A549 treated with GW870086 at 1 μM for 4 hours (cell line): ENCODE results near the gene NOL12. TPM values are rescaled to one million over a fixed set of nuclear protein-coding genes. Genes with fewer than 3 reads are reported as not detected.

Source experiments
- total RNA-seq: library from RNA; stranded (reverse); fragments of 200-300 nt; extraction: Qiagen RNA extraction; gene quantifications from 5 replicates; pipeline ENCODE4 v1.2.3, GENCODE V29; 2022; ENCODE audit warnings: low read depth

The NOL12 gene, protein sequence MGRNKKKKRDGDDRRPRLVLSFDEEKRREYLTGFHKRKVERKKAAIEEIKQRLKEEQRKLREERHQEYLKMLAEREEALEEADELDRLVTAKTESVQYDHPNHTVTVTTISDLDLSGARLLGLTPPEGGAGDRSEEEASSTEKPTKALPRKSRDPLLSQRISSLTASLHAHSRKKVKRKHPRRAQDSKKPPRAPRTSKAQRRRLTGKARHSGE
- total RNA-seq = 25.7 to 27.6 TPM (median 26.2 TPM) in 5 replicates

GRCh38 chr22:37686002-37686982 lies at the start of gene NOL12:
NOL12 (plus strand) TSS chr22:37686343; CDS start chr22:37686393, 50 bp downstream.

GRCh38 chr22:37639070-37639760 lies 46.9 kb upstream of the NOL12 start, which contains the start of gene SH3BP1:
SH3BP1 (plus strand) TSS chr22:37639669; CDS start chr22:37639788, 119 bp downstream.

DNA sequence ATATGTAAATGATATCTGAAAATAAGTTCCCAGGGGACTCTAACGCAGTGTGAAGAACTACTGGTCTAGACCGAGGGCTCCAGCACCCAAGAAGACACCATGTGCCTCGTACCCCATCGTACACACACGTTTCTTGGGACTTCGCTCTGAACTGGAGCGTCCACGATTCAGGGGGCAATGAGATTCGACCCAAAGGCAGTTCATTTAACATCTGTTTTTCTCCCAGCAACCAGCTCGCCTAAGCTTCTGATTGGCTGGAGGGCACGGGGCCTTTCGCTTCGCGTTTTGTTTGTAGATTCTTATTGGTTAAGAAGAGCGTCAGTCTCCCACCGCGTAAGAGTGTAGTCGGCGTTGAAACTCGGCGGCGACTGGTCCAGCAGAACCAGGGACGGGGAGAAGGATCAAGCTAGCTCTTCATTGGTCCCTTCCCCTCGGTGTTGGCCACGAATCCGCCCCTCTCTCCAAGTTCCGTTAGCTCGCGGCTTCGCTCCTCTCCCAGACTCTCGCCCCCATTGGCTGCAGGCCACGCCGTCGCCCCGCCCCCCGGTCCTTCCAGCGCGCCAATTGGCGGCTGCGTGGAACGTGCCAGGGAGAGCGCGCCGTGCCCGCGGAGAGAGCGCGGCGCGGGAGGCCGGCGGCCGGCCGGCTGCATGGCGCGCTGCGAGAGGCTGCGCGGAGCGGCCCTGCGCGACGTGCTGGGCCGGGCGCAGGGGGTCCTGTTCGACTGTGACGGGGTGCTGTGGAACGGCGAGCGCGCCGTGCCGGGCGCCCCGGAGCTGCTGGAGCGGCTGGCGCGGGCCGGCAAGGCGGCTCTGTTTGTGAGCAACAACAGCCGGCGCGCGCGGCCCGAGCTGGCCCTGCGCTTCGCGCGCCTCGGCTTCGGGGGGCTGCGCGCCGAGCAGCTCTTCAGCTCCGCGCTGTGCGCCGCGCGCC lies 27.7 kb upstream of the NOL12 start, which contains the start of gene PDXP:
Gene PDXP, plus strand, starts transcription at position 591 of the 933 bp plus-strand sequence. Its CDS starts 60 bp downstream, at position 651.

DNA sequence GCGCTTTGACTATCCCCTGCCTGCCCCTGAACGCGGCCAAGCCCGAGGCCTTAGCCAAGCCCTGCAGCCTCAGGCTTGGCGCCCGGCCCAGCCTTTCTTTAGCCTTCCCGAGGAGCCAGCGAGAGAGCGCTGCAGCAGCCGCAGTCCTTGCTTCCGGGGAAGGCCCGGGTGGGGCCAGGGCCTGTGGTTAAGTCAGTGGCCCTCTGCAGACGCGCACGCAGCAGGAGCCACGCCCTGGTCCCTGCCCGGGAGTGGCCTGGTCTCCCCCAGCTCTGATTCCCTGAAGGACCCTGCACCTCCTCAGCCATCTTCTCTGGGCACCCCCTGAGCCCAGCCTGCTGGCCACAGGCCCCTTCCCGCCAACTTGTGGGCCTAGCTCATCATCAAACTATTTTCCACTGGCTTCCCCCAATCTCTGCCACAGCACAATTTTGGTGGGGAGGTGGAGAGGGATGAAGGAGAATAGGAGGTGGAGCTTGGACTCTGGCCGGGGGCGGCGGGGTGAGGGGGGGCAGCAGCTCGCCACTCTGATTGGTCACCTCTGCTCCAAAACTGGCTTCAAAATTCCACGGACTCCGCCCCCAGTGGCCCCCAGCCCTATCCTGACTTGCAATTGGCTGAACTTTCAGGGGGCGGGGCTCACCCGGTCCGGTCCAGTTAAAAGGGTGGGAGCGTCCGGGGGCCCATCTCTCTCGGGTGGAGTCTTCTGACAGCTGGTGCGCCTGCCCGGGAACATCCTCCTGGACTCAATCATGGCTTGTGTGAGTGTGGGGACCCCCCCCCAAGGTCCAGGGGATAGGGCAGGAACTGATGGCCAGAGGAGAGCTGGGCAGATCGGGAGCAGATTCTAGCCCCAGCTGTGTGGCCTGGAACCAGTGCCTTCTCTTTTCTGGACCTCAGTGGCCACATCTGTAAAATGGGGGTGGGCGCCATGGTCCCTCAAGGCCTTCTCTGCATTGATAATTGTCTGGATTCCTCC lies 10.9 kb upstream of the NOL12 start, which contains the start of gene LGALS1:
Gene LGALS1, plus strand, starts transcription at position 686 of the 979 bp plus-strand sequence. Its CDS starts 67 bp downstream, at position 753.

GRCh38 chr22:37696657-37697537 lies 10.8 kb downstream of the NOL12 start, which contains the start of gene TRIOBP:
TRIOBP (plus strand) TSS chr22:37697048; CDS start chr22:37701366, 4,318 bp downstream.

Other genes with a start within 250 kb of the NOL12 start
- 2.2 to 2.5 TPM (median 2.3 TPM) in 5 replicates for gene MFNG, start 200.0 kb upstream of the NOL12 start, total RNA-seq
- gene CARD10, start 166.9 kb upstream of the NOL12 start, total RNA-seq = 30.4 to 40.6 TPM (median 38.7 TPM) in 5 replicates
- 25.8 to 35.9 TPM (median 33.4 TPM) in 5 replicates for gene CDC42EP1, start 125.9 kb upstream of the NOL12 start, total RNA-seq
- gene LGALS2, start 106.3 kb upstream of the NOL12 start, total RNA-seq = 0.25 TPM in 1 of 5 replicates, not detected in the others
- 18.0 to 24.8 TPM (median 22.4 TPM) in 5 replicates for gene GGA1, start 77.5 kb upstream of the NOL12 start, total RNA-seq
- 1.3 to 2.8 TPM (median 2.2 TPM) in 5 replicates for gene SH3BP1, start 46.7 kb upstream of the NOL12 start, total RNA-seq
- gene PDXP, start 27.6 kb upstream of the NOL12 start, total RNA-seq = 14.3 to 18.5 TPM (median 17.2 TPM) in 5 replicates
- gene LGALS1, start 10.7 kb upstream of the NOL12 start, total RNA-seq = 1,260 to 1,466 TPM (median 1,297 TPM) in 5 replicates
- gene TRIOBP, start 10.7 kb downstream of the NOL12 start, total RNA-seq = 23.8 to 36.2 TPM (median 34.0 TPM) in 5 replicates
- gene GCAT, start 121.6 kb downstream of the NOL12 start, total RNA-seq = 2.4 to 4.4 TPM (median 3.1 TPM) in 5 replicates
- not detected in 5 replicates for gene GALR3, start 137.0 kb downstream of the NOL12 start, total RNA-seq
- 16.1 to 23.5 TPM (median 21.5 TPM) in 5 replicates for gene ANKRD54, start 158.0 kb downstream of the NOL12 start, total RNA-seq
- 262 to 297 TPM (median 281 TPM) in 5 replicates for gene EIF3L, start 163.1 kb downstream of the NOL12 start, total RNA-seq
- 15.2 to 20.4 TPM (median 20.0 TPM) in 5 replicates for gene MICALL1, start 220.0 kb downstream of the NOL12 start, total RNA-seq